ENCODE measurements around the gene WDR44. TPM values are rescaled to one million over a fixed set of nuclear protein-coding genes. Genes with fewer than 3 reads are reported as not detected.

Gene WDR44
- total RNA-seq: 37.2 TPM

GRCh38 chrX:118345464-118346257 is at the start of gene WDR44:
Gene WDR44, plus strand, starts transcription at chrX:118346106. Its CDS starts 398 bp downstream, at chrX:118346504.

GRCh38 chrX:118495061-118495921 is 149.4 kb downstream of the WDR44 start, which contains the start of gene DOCK11:
Gene DOCK11, plus strand, starts transcription at chrX:118495815. Its CDS starts 157 bp downstream, at chrX:118495972.

Small RNA genes lying within 50 kb of the gene (small RNA-seq; reads per million reads assigned to genes)
- gene MIR1277 (ENCODE audit: low replicate concordance): not detected

Other genes starting within 250 kb of the WDR44 start
- 31.3 TPM for gene KLHL13, start 229.3 kb upstream of the WDR44 start, total RNA-seq
- 29.7 TPM for gene DOCK11, start 149.7 kb downstream of the WDR44 start, total RNA-seq

All from parietal lobe (tissue), 2 donors.